ENCODE data around the gene ATP5PD. TPM values are rescaled to one million over a fixed set of nuclear protein-coding genes. Genes with fewer than 3 reads are reported as not detected.

Gene ATP5PD
- total RNA-seq, 1 donor from 2014 or later = 270 TPM

DNA sequence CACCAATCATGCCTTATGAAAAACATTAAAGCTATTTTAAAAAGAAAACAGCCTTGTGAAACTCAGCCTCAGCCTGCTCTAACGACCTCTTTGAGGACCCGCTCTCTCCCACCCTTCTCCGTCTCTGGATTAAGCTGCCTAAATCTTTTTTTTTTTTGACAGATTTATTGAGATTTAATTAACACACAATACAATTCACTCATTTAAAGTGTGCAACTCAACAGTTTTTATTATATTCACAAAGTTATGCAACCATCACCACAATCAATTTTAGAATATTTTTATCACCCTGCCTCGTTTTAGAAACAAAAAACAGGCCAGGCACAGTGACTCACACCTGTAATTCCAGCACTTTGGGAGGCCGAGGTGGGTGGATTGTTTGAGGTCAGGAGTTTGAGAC, 50.9 kb downstream of the ATP5PD start:
- no peak for DNase-seq (ENCODE audit: low spot score)

DNA sequence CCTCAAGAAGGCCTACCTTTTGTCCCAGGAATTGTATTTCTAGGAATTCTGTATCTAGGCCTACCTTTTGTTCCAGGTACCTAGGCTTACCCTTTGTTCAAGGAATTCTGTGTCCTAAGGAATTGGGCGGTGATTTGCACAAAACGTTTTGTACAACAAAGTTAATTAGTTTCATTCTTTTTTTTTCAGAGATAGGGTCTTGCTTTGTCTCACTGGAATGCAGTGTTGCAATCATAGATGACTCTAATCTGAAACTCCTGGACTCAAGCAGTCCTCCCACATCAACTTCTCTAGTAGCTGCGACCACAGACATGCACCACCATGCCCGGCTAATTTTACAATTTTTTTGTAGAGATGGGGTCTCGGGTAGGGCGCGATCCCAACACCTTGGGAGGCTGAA, 52.3 kb downstream of the ATP5PD start:
- DNase-seq (ENCODE audit: low spot score) = no peak

DNA sequence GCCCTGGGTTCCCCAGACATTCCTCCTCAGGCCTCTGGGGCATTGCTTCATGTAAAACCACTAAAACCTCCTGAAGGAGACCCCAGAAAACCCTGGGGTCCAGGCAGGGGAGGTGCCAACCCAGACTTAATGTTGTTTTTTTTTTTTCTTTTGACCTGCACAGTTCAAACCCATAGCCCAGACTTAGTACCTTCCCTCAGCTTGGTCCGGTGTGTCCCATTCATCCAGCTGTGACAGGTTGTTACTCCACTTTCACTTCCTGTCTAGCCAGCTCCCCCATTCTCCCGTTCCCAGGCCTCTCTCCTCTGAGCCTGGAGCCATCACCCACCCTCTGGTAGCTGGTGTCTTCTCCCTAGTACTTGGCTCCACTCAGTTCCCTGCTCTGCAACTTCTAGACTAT, 54.5 kb downstream of the ATP5PD start:
- no peak for DNase-seq (ENCODE audit: low spot score)

DNA sequence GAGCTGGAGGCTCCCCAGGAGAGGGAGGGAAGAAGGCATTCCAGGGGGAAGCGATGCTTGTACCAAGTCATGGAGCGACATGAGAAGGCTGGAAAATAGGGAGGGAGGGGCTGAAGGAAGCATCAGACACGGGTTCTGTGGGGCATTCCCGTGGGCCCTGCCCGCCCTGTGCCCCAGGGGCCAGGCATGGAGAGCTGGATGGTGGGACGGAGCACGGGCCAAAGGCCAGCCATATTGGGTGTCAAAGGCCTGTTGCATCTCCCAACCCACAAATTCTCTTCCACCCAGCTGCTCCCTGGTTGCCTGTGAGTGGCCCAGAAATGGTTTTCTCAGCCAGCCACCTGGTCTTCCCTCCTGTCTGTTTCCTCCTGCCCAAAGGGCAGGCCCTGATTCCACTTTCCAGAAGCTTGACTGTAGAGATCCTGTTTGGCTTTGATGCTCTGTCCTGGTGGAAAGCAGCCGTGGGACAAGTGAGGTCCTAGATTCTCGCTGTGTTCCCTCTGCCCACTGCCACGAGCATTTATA, 56.1 kb downstream of the ATP5PD start:
- DNase-seq (ENCODE audit: low spot score) = no peak

Other genes starting within 250 kb of the ATP5PD start
- 0.23 TPM for gene GRIN2C, start 187.1 kb downstream of the ATP5PD start, total RNA-seq
- 18.4 TPM for gene FDXR, start 174.0 kb downstream of the ATP5PD start, total RNA-seq
- gene FADS6, start 153.3 kb downstream of the ATP5PD start, total RNA-seq = 7.3 TPM
- 1.4 TPM for gene USH1G, start 123.7 kb downstream of the ATP5PD start, total RNA-seq
- gene OTOP2, start 122.7 kb downstream of the ATP5PD start, total RNA-seq = not detected
- gene OTOP3, start 111.1 kb downstream of the ATP5PD start, total RNA-seq = not detected
- gene HID1, start 74.2 kb downstream of the ATP5PD start, total RNA-seq = 78.1 TPM
- 11.4 TPM for gene CDR2L, start 59.3 kb downstream of the ATP5PD start, total RNA-seq
- 32.1 TPM for gene MRPL58, start 34.3 kb downstream of the ATP5PD start, total RNA-seq
- 25.3 TPM for gene KCTD2, start 256 bp upstream of the ATP5PD start, total RNA-seq
- 77.7 TPM for gene SLC16A5, start 41.0 kb upstream of the ATP5PD start, total RNA-seq
- gene ARMC7, start 63.0 kb upstream of the ATP5PD start, total RNA-seq = 13.8 TPM
- 81.6 TPM for gene NT5C, start 84.8 kb upstream of the ATP5PD start, total RNA-seq
- gene JPT1, start 107.5 kb upstream of the ATP5PD start, total RNA-seq = 93.9 TPM
- gene SUMO2, start 136.0 kb upstream of the ATP5PD start, total RNA-seq = 326 TPM
- gene NUP85, start 158.7 kb upstream of the ATP5PD start, total RNA-seq = 88.6 TPM
- gene GGA3, start 214.6 kb upstream of the ATP5PD start, total RNA-seq = 61.4 TPM
- 57.0 TPM for gene MRPS7, start 214.9 kb upstream of the ATP5PD start, total RNA-seq
- 19.9 TPM for gene MIF4GD, start 224.3 kb upstream of the ATP5PD start, total RNA-seq
- 8.8 TPM for gene SLC25A19, start 242.5 kb upstream of the ATP5PD start, total RNA-seq

All from ureter (tissue), 1 donor.